Caco-2 (cell line): ENCODE measurements around the gene MVB12B. TPM values are rescaled to one million over a fixed set of nuclear protein-coding genes. Genes with fewer than 3 reads are reported as not detected.

Experiments used
- BruUV-seq: library from RNA; stranded (reverse); fragments of 400-500 nt; replicated peaks from 2 replicates; lab custom pipeline; 2021; lab: Mats Ljungman, UMichigan
- CTCF ChIA-PET: fragments of 300-600 bp; sonication (Branson Sonifier 250); formaldehyde crosslinking; loops from one replicate; lab custom pipeline; 2022; ENCODE audit warnings: antibody characterized with exemption; lab: Charles Lee
- POLR2A ChIA-PET: fragments of 300-600 bp; sonication (Branson Sonifier 250); formaldehyde crosslinking; loops from one replicate; lab custom pipeline; 2022; ENCODE audit warnings: antibody characterized with exemption; lab: Charles Lee
- DNase-seq, 2 experiments: peaks; one replicate each; pipeline versions ENCODE4 v3.0.0 to v3.0.0-alpha.2; 2020 to 2022
- H3K27me3 ChIP-seq: replicated peaks from 2 replicates; pipeline ENCODE4 v1.6.0; 2011; ENCODE audit warnings: low read length; ENCODE audit not compliant: control insufficient read depth, insufficient read depth
- H3K36me3 ChIP-seq: 2 replicates; pipeline ENCODE4 v1.5.1; 2011; ENCODE audit warnings: low read length; ENCODE audit not compliant: control insufficient read depth, insufficient read depth
- H3K4me1 ChIP-seq: fragments of 250-450 bp; sonication (Bioruptor Pico); 2 replicates; pipeline ENCODE4 v1.5.1; 2020; ENCODE audit warnings: mild to moderate bottlenecking
- H3K4me3 ChIP-seq: 2 replicates; pipeline ENCODE4 v1.5.1; 2011; ENCODE audit warnings: low read depth, mild to moderate bottlenecking, control low read depth, low read length
- H3K9me3 ChIP-seq: fragments of 250-450 bp; sonication (Bioruptor Pico); 2 replicates; pipeline ENCODE4 v1.5.1; 2020; ENCODE audit warnings: mild to moderate bottlenecking, moderate library complexity
- H3K27ac Mint-ChIP-seq: one replicate; pipeline ENCODE4 v1.8.0; 2022; ENCODE audit warnings: mixed read lengths; ENCODE audit not compliant: unreplicated experiment
- H3K27me3 Mint-ChIP-seq: one replicate; pipeline ENCODE4 v1.8.0; 2022; ENCODE audit warnings: mixed read lengths; ENCODE audit not compliant: insufficient read depth, unreplicated experiment
- H3K36me3 Mint-ChIP-seq: one replicate; pipeline ENCODE4 v1.8.0; 2022; ENCODE audit warnings: mild to moderate bottlenecking, mixed read lengths; ENCODE audit not compliant: insufficient read depth, unreplicated experiment
- H3K4me1 Mint-ChIP-seq: one replicate; pipeline ENCODE4 v1.8.0; 2022; ENCODE audit warnings: low read depth, mixed read lengths; ENCODE audit not compliant: unreplicated experiment
- H3K4me3 Mint-ChIP-seq: one replicate; pipeline ENCODE4 v1.8.0; 2022; ENCODE audit warnings: mild to moderate bottlenecking, moderate library complexity, mixed read lengths; ENCODE audit not compliant: unreplicated experiment
- H3K9me3 Mint-ChIP-seq: one replicate; pipeline ENCODE4 v1.8.0; 2022; ENCODE audit warnings: mixed read lengths; ENCODE audit not compliant: unreplicated experiment
- CTCF ChIP-seq, 2 experiments: fragments of 200-600 bp in 1 of 2; IDR thresholded peaks; 1 replicate in 1 of 2; 2 replicates in 1 of 2; pipeline versions ENCODE4 v1.5.1 to v1.8.0; 2011 to 2022; ENCODE audit warnings: antibody characterized with exemption in 1 of 2, control low read depth in 1 of 2, inconsistent platforms in 1 of 2, low read depth in 1 of 2, low read length in 1 of 2, mild to moderate bottlenecking in 1 of 2, moderate library complexity in 1 of 2; ENCODE audit not compliant: insufficient read depth in 1 of 2, severe bottlenecking in 1 of 2, unreplicated experiment in 1 of 2
- intact Hi-C: fragments of 100-400 bp; cut with micrococcal nuclease; formaldehyde crosslinking; loops from one replicate; pipeline ENCODE4 v1.10.0; 2022; ENCODE audit not compliant: unreplicated experiment
- total RNA-seq: library from RNA; stranded (reverse); gene quantifications from 2 replicates; pipeline ENCODE4 v1.2.3, GENCODE V29; 2022

Gene MVB12B
- total RNA-seq, 1 experiment from 2014 or later = 24.4 TPM

GRCh38 chr9:126491949-126492348, 165.3 kb downstream of the MVB12B start:
- Histone ChIP-seq H3K27me3 (no peaks in the 10 kb centered on the region), H3K9me3 (no peaks in the 10 kb centered on the region), H3K36me3 (no peaks in the 10 kb centered on the region), H3K4me3 (no peak overlapping the region), H3K4me1 (no peaks in the 10 kb centered on the region)
- CTCF ChIA-PET = interaction anchor here (1.0 to 1.7 kb wide), 3 partner anchors 8 to 165 kb away, joined by 3 to 7 read pairs (median 3); no protein-coding TSS in a partner anchor
- Mint-ChIP-seq H3K36me3 (no peaks in the 10 kb centered on the region), H3K9me3 (no peaks in the 10 kb centered on the region), H3K4me3 (no peak overlapping the region), H3K4me1 (no peaks in the 10 kb centered on the region), H3K27ac (no peak overlapping the region), H3K27me3 (no peaks in the 10 kb centered on the region)
- intact Hi-C loops = loop anchor here (1.0 to 10.0 kb wide), 5 partner anchors 93 to 935 kb away; no protein-coding TSS in a partner anchor
- BruUV-seq = no TSS peak
- TF ChIP-seq CTCF (IDR thresholded peaks at IDR 0.05; ENCODE audit: insufficient read depth in 1 of 2, low read depth in 1 of 2, low read length in 1 of 2, severe bottlenecking in 1 of 2, unreplicated experiment in 1 of 2) = no peak
- POLR2A ChIA-PET = no interaction called here
- DNase-seq = no peak

- no TSS peak for BruUV-seq
- no peaks in the 10 kb centered on the region for H3K9me3 Mint-ChIP-seq
- POLR2A ChIA-PET = no interaction called here
These were observed 167.6 kb downstream of the MVB12B start for GRCh38 chr9:126494264-126494663.

GRCh38 chr9:126494746-126495145, 168.1 kb downstream of the MVB12B start:
- Mint-ChIP-seq H3K27ac (no peak overlapping the region), H3K9me3 (no peaks in the 10 kb centered on the region), H3K27me3 (no peaks in the 10 kb centered on the region), H3K36me3 (no peaks in the 10 kb centered on the region), H3K4me3 (no peak overlapping the region), H3K4me1 (no peaks in the 10 kb centered on the region)
- ChIA-PET POLR2A (no interaction called here), CTCF (no interaction called here)
- H3K27me3 ChIP-seq = no peaks in the 10 kb centered on the region
- DNase-seq = no peak
- H3K9me3 ChIP-seq = no peaks in the 10 kb centered on the region
- BruUV-seq = no TSS peak
- intact Hi-C loops = loop anchor here (5.0 to 10.0 kb wide), 3 partner anchors 270 to 937 kb away; no protein-coding TSS in a partner anchor
- H3K4me3 ChIP-seq = no peak overlapping the region
- peaks cover 4% of the 10 kb centered on the region for H3K4me1 ChIP-seq
- TF ChIP-seq CTCF (IDR thresholded peaks at IDR 0.05; ENCODE audit: insufficient read depth in 1 of 2, low read depth in 1 of 2, low read length in 1 of 2, severe bottlenecking in 1 of 2, unreplicated experiment in 1 of 2) = no peak
- H3K36me3 ChIP-seq = no peaks in the 10 kb centered on the region

More at GRCh38 chr9:126494264-126494663, 167.6 kb downstream of the MVB12B start:
- H3K27me3 Mint-ChIP-seq = no peaks in the 10 kb centered on the region
- no peaks in the 10 kb centered on the region for H3K36me3 ChIP-seq
- H3K4me1 ChIP-seq = no peaks in the 10 kb centered on the region
- H3K4me3 ChIP-seq = no peak overlapping the region
- no peak overlapping the region for H3K27ac Mint-ChIP-seq
- CTCF ChIA-PET = no interaction called here
- no peaks in the 10 kb centered on the region for H3K4me1 Mint-ChIP-seq
- H3K27me3 ChIP-seq = no peaks in the 10 kb centered on the region
- H3K9me3 ChIP-seq = no peaks in the 10 kb centered on the region
- no peaks in the 10 kb centered on the region for H3K36me3 Mint-ChIP-seq
- no peak overlapping the region for H3K4me3 Mint-ChIP-seq
- intact Hi-C loops = loop anchor here (5.0 to 10.0 kb wide), 3 partner anchors 269 to 937 kb away; no protein-coding TSS in a partner anchor
- TF ChIP-seq CTCF (IDR thresholded peaks at IDR 0.05; ENCODE audit: insufficient read depth in 1 of 2, low read depth in 1 of 2, low read length in 1 of 2, severe bottlenecking in 1 of 2, unreplicated experiment in 1 of 2) = no peak
- DNase-seq = no peak
